ENCODE data around the gene PSMD11.

Gene PSMD11

DNA sequence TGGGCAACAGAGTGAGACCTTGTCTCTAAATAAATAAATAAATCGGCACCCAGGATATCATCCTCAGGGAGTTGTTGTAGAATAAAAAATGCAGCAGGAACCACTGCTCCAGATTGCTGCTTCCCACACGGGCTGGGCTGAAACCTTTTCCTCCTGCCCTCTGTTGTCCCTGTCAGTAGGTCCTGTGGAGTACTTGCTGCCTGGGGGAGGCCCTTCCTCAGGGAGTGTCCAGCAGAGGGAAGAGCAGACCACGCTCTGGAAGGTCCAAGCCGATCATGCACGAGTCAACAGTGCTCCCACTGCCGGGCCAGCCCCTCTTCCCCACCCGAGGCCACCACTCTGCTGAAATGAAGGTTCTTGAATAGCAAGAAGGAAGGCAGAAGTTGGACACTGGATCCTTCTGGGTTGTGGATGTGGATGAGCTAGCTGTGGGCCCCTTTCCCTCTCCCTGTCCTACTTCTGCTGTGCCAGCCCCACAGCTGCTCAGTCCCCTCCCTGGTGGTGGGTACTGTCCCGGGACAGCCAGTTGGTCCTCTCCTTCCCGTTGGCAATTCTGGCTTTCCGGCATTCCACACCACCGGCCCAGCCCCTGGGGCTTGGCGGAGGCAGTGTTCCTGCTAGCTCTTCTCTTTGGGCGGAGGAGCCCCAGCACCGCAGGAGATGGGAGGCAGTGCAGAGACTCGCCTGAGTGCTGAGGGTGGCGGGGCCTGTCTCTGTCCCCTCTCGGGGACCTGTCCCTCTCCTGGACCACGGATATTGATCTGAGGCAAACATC, 53.3 kb downstream of the PSMD11 start:
- intact Hi-C loops (cut with DNase I): loop anchor here (10.0 kb wide), 1 partner anchor 47 kb away; no protein-coding TSS in a partner anchor

DNA sequence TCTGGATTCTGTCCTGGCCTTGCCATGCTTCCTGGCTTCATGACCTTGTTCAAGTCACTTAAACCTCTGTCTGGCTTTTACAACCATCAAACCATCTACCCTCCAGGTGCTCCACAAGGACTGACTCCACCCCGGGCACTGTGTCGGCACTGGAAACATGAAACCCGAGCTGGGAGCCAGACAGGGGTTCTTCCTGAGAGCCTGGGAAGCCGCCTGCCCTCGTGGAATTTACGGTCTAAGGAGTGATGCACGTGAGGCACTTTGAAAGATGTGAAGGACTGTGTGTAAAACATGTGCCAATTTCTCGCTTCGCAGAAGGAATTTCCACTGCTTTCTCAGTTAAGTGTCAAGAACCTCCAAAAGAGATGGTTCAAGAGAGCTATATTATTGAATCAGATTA, 54.1 kb downstream of the PSMD11 start:
- DNase-seq: no peak
- intact Hi-C loops (cut with DNase I): loop anchor here (10.0 kb wide), 1 partner anchor 46 kb away; no protein-coding TSS in a partner anchor

More for the DNA sequence above, 53.3 kb downstream of the PSMD11 start:
- DNase-seq: peak in 1 of 42 donors; percentile 17

DNA sequence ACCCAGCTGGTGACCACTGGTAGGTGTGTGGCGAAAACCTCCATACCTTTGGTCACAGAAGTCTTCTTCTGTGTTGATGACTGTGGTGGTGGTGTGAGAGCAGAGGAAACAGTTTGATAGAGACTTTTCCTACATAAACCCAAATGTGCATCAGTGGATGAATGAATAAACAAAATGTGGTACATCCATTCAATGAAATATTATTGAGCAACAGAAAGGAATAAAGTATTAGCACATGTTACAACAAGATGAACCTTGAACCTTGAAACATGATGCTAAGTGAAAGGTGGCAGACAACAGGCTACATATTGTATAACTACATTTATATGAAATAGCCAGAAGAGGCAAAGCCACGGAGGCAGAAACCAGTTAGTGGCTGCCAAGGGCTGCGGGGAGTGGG, 57.7 kb downstream of the PSMD11 start:
- intact Hi-C loops (cut with DNase I): no loop called here
- DNase-seq: no peak

DNA sequence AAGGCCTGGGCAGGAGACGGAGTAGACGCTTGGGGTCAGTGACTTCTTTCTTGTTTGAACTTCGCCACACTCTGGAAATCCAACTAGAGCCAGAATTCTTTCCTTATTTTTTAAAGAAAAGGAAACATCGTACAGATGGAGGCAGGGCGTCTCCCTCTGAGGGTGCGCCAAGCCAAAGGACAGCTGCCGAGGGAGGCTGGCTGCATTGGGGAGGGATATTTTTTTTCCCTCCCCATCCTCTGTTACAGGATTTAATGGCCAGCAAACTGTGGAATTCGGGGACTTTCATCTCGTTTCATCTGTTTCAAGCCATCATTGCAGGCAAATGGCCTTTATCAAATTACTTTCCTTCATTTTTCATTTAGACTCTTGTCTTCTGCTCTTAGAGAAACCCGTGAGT, 58.4 kb downstream of the PSMD11 start:
- intact Hi-C loops (cut with DNase I): no loop called here
- no peak for DNase-seq

DNA sequence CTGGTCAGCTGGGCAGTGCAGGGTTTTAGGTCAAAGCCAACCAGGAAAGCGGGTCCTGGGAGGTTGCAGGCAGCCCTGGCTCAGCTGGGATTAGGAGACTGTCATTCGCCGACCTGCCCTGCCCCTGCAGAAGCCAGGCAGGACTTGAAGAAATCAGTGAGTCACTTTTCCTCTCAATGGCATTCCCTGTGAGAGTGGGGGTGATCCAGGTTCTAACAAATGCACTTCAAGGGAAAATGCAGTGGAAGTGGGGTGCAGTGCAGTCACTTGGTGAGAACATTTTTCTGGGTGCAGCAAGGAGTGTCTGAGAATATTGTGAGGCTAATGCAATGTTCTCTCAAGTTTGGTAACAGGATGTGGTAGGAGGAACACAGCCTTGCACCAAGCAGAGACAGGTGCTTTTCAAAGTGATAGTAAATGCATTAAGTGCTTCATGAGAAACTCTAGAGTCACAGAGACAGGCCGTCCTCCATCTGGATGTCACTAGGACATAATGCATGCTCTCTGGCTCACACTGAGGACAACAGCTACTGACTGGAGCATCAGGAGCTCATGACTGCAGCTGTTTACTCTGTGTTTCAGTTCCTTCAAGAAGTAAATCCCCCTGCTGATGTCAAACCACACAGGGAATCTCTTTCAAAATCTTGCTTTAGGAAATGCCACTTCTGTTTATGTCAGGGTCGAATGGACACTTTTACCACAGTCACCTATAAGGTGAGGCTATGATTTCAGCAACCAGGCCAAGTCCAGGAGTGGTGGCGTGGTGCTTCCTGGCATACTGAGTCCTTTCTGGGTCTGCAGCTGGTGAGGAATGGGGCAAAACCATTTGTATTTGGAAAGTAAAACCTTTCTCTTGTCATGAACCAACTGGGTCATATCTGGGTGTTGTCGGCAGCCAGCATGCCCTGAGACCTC, 59.2 kb downstream of the PSMD11 start:
- intact Hi-C loops (cut with DNase I): no loop called here
- peak in 5 of 42 donors; percentile 26 to 64 (median 54) for DNase-seq

DNA sequence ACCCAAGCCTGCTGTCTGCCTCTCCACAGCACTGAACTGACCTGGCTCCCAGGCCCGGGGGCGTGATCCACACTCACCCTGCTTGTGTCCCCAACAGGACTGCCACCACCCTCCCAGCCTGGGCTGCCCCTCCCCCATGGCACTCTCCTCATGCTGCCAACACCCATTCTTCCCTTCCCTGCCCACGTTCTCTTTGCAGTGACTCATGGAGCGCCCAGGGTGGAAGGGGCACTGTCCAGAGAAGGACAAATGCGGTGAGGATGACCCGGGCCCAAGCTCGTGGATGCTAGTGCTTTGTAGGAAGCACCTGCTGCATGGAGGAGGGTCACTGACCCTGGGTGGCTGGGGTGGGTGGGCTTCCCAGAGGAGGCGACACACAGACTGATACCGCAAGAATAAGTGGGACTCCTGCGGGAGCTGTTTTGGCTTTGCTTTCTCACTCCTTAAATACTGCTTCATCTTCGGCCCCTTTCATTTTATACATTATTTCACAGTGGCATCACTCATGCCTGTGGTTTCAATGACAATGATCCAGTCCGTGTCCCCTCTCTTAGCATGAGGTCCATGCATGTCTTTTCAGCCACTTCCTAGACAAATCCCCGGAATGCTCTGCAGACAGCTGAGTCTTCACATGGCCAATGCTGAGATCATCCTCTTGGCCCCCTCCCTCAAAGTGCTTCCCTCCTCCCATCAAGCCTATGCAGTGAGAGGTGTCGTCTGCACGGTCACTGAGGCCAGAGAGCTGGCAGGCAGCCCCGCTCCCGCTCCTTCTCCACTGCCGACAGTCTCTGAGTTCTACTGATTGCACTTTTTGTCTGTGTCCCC, 60.1 kb downstream of the PSMD11 start:
- intact Hi-C loops (cut with DNase I): no loop called here
- DNase-seq: peak in 1 of 42 donors; percentile 30

DNA sequence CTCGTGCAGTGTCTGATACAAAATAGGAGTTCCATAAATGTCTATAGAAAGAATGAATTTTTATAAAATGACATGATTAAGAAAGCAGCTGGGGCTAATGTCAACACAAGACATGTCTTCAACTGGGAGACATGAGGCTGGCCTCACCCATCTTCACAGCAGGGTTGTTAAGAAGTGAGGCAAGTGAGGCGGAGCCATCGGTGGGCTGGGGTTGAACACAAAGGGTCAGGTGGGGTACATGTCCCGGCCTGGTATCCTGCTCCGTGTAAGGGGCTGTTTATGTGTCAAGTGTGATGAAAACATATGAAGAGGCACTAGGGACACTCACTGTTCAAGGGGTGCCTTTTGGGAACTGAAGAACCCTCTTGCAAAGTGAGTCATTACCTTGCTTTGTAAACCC, 64.6 kb downstream of the PSMD11 start:
- no peak for DNase-seq
- intact Hi-C loops (cut with DNase I): no loop called here

GRCh38 chr17:32510466-32510865, 66.2 kb downstream of the PSMD11 start:
- intact Hi-C loops (cut with DNase I): no loop called here
- DNase-seq: no peak

GRCh38 chr17:32512328-32512727, 68.0 kb downstream of the PSMD11 start:
- intact Hi-C loops (cut with DNase I): no loop called here
- DNase-seq: no peak

DNA sequence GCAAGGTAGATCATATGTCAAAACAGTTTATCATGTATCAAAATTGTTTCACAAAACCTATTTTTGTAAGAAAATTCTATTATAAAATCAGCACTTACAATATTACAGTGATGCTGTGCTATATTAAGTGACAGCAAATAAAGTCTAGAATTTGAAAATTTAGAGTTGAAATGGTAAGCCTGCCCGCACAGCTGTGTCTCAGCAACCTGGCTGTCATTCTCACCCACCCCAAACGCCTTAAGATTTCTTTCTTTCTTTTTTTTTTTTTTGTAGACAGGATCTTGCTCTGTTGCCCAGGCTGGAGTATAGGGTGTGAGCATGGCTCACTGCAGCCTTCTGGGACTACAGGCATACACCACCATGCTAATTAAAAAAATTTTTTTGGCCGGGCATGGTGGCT, 69.3 kb downstream of the PSMD11 start:
- intact Hi-C loops (cut with DNase I): no loop called here
- peak in 5 of 42 donors; percentile 30 to 65 (median 48) for DNase-seq

GRCh38 chr17:32514606-32515005, 70.3 kb downstream of the PSMD11 start:
- no peak for DNase-seq
- intact Hi-C loops (cut with DNase I): no loop called here

GRCh38 chr17:32515677-32516383, 71.5 kb downstream of the PSMD11 start:
- intact Hi-C loops (cut with DNase I): no loop called here
- DNase-seq: peak in 1 of 42 donors; percentile 16

DNA sequence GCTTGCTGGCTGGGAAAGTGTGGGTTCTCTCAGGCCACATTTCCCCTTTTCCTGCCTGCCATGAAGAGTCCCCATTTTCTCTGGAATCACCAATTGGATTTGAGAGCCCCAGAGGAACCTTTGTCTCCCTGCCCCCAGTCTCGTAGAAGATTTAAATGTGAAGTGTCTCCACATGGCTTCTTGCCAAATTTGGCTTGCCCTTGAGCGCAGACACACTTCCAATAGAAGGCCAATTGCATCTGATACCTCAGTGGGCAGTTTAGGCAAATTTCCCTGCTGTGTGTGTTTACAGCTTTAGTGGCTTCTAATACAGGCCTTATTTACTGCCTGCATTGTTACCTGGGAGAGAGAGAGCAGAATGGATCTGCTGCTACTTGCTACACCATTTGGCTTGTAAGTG, 72.1 kb downstream of the PSMD11 start:
- DNase-seq: no peak
- intact Hi-C loops (cut with DNase I): no loop called here

- intact Hi-C loops (cut with DNase I): no loop called here
- no peak for DNase-seq
These were observed 72.8 kb downstream of the PSMD11 start for GRCh38 chr17:32516940-32517701.

DNA sequence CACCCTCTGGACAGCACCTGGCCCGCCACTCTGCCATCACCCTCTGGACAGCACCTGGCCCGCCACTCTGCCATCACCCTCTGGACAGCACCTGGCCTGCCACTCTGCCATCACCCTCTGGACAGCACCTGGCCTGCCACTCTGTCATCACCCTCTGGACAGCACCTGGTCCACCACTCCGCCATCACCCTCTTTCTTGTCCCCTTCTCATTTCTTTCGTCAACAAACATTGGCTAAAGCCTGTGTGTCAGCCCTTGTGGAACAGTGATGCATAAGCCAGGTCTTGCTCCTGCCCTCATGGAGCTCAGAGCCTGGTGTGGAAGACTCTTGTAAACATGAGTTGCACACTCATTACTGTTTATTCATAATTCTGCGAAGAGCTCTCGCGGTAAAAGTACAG, 73.7 kb downstream of the PSMD11 start:
- intact Hi-C loops (cut with DNase I): no loop called here
- DNase-seq: no peak

GRCh38 chr17:32518646-32519227, 74.4 kb downstream of the PSMD11 start:
- intact Hi-C loops (cut with DNase I): no loop called here
- no peak for DNase-seq

Measured in head of caudate nucleus (tissue), 42 donors.